H54 (cell line): ENCODE data around the gene GABRB1.

Source experiments
- DNase-seq: peaks from one replicate; pipeline ENCODE4 v3.0.0; 2011; ENCODE audit warnings: low spot score, mixed read lengths; ENCODE audit not compliant: insufficient read length
- FAIRE-seq: peaks from 3 replicates; lab custom pipeline; 2011; peaks lifted over from hg19 to GRCh38; lab: Jason Lieb, UNC
- POLR2A ChIP-seq: IDR thresholded peaks from 2 replicates; pipeline ENCODE4 v1.6.1; 2011; ENCODE audit warnings: low read depth, mild to moderate bottlenecking, low read length

Gene GABRB1

DNA sequence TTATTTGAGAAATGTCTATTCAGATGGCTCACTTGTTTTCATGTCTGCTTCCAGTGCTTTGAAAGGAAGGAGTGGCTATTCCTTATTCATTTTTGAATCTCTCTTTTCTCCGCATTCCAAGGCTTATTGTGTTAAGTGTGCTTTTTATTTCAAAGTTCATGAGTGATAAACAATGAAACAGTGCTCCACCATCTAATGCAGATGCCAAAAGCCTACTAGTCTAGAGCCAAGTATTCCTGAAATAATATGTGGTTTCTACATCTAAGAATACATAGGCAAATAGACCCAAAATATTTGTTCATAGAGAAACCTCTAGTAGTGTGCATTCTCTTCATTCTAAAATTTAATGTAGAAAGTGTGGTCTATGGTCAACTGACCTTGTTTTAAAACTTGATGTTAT lies 187.3 kb downstream of the GABRB1 start:
- FAIRE-seq (no peak), DNase-seq (no peak)
- no peak for TF ChIP-seq POLR2A

DNA sequence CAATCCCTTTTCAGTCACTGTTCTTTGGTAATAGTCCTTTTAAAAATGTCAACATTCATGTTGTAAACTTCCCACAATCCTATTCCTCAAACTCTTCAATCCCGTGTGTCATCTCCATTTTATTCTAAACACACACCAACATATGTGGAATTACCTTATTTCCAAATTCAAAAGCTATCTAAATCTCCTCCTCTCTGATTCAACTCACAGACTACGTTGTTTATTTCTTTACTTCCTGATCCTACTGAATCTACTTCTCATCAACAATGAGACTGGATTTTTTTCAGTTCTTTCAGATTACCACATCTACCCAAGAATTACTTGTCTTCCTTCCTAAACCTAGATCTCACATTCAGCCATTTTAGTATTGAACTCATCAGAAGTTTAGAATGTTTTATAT lies 188.2 kb downstream of the GABRB1 start:
- no peak for TF ChIP-seq POLR2A
- DNase-seq = no peak
- no peak for FAIRE-seq

DNA sequence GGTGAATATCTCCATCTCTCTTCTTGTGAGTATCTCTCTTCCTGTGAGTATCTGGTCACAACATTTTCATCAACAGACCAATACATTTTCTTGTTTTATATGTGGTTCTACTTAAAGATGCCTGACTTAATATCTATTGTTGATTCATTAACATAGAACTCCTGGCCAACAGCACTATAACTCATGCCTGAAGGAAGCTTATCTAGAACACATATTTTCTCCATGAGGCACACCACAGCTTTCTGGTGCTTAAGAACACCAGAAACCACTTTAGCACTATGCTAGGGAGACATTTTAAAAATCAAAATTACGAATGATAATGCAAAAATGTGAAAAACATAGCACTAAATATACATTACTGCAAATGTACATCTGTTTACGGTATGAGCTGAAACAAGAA lies 190.4 kb downstream of the GABRB1 start:
- DNase-seq (no peak), FAIRE-seq (no peak)
- TF ChIP-seq POLR2A = no peak

DNA sequence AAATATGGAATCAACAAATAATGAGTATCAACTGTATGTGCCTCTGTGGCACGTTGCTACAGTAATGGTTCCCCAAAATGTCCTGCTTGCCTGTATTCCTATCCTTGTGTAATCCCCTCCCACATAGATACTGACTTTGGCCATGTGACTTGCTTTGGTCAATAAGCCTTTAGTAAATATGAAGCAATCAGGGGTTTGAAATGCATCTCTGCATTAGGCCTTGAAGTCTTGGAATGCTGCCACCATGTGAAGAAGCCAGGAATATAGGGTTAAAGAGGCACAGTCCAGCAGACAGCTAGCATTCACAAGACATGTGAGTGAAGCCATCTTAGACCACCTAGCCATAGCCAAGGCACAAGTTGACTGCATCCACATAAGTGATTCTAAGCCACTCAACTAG lies 190.9 kb downstream of the GABRB1 start:
- no peak for FAIRE-seq
- no peak for DNase-seq
- TF ChIP-seq POLR2A = no peak

DNA sequence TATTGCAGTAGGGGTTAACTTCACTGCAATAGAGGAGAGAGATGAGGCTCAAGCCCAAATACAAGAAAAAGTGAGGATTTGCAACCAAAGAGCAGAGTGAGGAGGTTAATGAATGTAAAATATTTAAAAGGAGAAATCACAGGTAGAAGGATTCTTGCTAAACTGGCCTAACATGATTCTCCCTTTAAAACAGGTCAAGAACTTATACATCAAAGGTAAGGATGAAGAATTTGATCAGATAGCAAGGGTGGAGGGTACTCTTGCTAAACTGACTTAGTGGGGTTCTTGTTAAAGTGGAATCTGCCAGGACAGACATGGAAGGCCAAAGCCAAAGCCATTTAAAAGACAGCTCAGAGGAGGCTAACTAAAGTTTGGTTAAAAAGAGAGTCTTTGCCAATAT lies 193.0 kb downstream of the GABRB1 start:
- FAIRE-seq (no peak), DNase-seq (no peak)
- no peak for TF ChIP-seq POLR2A

DNA sequence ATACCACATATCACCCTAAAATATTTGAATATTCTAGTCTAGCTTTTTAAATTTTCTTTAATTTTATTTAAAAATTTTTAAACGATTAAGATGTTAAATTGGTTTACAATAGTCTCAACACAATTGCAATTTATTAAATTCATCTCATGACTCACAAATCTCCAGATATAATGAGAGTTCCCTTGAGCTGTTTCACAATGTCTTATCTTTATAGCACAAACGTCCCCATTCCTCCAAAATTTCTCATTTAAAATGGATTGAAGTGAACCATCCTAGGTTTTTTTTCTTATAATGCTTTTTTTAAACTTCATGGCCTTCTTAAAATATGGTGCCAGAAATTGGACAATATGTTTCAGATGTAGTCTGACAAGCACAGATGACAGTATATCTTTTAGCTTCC lies 204.4 kb downstream of the GABRB1 start:
- DNase-seq (no peak), FAIRE-seq (no peak)
- no peak for TF ChIP-seq POLR2A

DNA sequence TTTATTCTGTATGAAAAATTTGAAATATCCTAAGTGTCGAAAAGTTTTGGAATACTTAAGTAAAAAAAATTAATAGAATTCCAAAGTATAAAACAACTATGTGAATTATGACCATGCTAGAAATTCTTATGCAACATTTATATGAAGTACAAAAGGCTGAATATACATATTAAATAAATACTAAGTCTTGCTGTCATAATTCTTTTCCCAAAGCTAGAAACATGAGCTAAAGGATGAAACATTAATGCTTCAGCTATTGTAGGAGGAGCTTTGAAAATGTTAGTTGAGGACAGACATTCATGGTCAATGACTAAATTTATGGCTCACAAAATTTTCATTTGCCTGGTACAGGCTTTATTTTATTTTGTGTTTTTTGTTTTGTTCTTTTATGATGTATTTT lies 207.3 kb downstream of the GABRB1 start:
- no peak for FAIRE-seq
- no peak for DNase-seq
- TF ChIP-seq POLR2A = no peak

DNA sequence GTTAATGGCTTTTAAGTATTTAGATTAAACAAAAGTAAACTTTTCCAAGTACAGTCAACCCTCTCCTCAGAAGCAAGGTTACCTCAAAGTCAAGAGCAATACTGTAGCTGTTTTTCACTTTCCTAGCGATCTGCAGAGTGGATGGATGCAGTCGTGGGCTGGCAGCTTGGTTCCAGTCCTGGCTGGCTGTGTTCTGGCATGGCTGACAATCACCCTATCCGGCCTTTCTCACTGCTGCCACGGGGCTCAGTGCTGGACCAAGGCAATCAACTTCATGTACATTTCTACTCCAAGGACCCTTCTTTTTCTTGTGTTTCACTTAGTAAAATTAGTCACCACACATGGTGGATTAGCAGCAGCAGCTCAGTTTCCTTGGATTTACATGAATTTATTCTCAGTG lies 208.3 kb downstream of the GABRB1 start:
- TF ChIP-seq POLR2A = no peak
- FAIRE-seq = no peak
- DNase-seq = no peak

DNA sequence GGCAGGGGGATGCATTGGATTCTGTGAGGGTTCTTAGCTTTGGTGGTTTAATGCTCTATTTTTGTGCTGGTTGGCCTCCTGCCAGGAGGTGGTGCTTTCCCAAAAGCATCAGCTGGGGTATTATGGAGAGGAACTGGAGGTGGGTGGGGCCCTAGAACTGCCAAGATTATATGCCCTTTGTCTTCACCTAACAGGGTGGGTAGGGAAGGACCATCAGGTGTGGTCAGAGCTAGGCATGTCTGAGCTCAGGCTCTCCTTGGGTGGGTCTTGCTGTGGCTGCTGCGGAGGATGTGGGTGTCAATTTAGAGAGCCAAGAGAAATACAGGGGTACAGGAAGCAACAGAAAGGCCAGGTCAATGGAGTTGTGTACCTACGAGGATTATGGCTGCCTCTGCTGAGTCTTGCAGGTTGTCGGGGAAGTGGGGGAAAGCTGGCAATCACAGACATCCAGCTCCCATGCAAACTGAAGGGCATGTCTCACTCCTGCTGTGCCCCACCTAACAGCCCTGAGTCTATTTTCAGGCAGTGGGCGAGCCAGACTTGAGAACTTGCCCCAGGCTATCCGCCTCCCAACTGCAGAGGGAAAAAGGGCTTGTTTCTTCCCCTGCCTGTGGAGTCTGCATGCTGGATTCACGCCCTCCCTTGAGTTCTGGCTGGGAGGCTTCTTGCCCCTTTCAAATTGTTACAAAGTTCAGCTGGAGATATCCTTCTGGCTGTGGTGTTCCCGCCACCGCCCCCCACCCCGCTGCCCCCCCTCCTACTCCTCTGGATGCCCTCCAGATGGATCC lies 220.2 kb downstream of the GABRB1 start:
- FAIRE-seq = no peak
- no peak for TF ChIP-seq POLR2A
- DNase-seq = no peak

DNA sequence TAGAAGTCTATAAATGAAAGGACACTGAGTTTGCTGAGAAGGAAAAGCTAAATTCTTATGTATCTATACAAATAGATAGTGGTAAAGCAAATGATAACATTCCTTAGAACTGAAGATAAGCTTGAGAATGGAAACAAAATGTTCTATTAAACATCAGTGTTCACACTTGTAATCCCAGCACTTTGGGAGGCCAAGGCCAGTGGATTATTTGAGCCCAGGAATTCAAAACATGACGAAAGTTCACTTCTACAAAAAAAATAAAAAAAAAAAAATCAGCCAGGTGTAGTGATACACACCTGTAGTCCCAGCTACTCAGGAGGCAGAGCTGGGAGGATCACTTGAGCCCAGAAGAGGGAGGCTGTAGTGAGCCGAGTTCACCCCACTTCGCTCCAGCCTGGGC lies 232.4 kb downstream of the GABRB1 start:
- FAIRE-seq = no peak
- TF ChIP-seq POLR2A = no peak
- no peak for DNase-seq

DNA sequence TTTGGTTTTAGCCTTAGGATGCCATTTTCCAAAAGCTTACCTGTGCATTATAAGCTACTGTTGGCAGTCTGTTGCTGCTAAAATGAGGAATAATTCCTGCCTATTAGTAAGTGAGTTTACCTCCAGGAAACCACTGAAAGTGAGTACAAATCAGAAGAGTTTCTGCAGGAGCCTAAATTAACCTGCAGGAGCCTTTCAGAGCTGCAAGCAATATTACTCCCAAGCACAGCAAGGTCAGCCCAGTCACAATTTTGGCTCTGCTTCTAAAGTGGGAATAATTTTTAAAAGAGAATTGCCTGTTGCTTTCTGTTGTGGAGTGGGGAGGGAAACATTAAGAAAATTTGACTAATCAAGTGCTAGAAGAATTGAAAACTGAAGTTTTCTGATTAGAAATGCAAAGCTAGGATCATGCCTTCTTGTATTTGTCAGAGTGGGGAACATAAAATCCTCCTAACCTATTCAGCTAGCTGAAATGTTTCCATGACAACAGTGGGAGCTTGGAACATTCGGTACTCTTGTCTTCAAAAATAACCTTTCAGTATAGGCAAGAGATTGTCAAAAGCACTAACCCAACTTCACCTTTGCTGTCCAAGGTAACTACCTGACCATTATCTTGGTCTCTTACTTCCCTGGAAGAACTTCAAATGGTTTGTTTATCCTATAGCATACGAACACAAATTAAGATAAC lies 239.0 kb downstream of the GABRB1 start:
- DNase-seq (no peak), FAIRE-seq (no peak)
- TF ChIP-seq POLR2A = no peak

DNA sequence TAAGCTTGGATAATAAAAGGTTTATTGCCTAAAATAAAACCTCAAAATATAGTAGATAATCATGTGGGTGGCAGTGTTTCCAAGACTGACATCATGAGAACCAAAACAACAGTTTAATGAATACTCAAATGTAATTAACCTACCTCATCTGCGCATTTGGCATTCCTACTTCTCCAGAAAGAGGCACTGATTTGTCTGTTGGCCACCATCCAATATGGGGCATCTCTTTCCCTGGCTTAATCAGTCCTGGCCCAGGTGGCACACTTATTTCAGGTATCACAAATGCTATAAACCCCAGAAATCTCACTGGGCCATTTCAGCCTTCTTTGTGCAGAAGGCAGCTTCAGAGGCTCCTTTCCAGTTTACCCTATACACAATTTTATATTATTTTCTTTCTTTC lies 239.9 kb downstream of the GABRB1 start:
- DNase-seq = no peak
- no peak for FAIRE-seq
- no peak for TF ChIP-seq POLR2A

DNA sequence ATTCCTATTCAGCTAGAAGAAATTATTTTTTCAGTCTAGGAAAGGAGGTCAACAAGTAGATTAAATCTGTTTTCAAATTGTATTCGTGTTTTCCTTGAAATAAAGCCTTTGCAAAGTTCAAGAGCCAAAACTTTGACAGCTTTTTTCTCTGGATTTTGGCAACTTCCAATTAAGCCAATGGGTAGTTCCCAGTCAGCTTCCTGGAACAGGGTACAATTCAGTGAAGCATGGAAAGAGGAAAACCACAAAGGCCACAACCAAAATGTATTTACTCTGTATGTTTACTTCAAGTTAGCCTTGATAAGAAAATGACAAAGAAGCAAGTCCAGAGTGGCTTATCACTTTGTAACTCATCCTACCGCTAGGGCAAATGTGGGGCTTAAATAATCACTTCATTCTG lies 243.5 kb downstream of the GABRB1 start:
- no peak for TF ChIP-seq POLR2A
- FAIRE-seq (no peak), DNase-seq (no peak)

DNA sequence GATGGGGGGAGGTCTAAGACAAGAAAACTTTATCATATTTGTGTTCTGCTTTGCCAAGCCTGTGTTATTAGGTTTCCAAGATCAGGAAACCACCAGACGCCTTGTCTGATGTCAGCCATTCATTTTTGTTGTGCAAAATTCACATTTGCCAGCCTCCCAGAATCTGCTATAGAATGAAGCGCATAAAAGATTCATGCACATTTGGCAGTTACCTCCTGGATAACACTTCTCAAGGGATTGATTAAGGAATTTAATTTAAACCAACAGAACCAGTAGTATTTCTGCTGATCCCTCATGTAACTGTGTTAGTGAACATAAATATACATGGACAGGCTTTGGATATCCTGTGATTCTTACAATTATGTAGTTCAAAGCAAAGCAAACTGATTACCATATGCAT lies 244.2 kb downstream of the GABRB1 start:
- no peak for FAIRE-seq
- DNase-seq = no peak
- TF ChIP-seq POLR2A = no peak

DNA sequence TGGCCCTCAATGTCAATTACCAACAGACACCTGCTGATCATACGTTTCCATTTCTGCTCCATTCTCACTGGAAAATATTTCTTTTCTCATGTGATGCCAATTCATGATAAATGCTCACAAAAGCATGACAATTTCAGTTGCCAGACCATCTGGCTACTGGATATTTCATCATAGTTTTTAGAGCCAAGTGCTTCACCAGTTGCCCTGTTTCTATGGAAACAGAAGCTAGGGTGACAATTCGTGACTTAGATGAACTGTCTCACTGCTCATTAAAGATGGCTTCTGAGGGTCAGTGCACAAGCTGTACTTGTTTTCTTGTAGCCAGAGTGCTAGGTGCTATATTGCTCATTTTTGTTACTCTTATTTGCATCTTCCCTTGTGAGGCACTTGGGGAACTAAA lies 247.3 kb downstream of the GABRB1 start:
- TF ChIP-seq POLR2A = no peak
- no peak for FAIRE-seq
- no peak for DNase-seq
